Activated CD8-positive, alpha-beta memory T cell treated with anti-CD3 and anti-CD28 coated beads for 1 hour (primary cell): ENCODE data around the gene ZNF814.
"Not testable (repeated sequence)": the region's sequence is repeated elsewhere in the genome, so short reads cannot be mapped to it uniquely, and the experiment has no call there.

Experiments used
- DNase-seq, 2 donors: peaks; one replicate each; pipeline ENCODE4 v3.0.0-alpha.2; 2020; ENCODE audit warnings: low read depth in 1 of 2; ENCODE audit errors: extremely low read depth in 1 of 2

ZNF814 gene

DNA sequence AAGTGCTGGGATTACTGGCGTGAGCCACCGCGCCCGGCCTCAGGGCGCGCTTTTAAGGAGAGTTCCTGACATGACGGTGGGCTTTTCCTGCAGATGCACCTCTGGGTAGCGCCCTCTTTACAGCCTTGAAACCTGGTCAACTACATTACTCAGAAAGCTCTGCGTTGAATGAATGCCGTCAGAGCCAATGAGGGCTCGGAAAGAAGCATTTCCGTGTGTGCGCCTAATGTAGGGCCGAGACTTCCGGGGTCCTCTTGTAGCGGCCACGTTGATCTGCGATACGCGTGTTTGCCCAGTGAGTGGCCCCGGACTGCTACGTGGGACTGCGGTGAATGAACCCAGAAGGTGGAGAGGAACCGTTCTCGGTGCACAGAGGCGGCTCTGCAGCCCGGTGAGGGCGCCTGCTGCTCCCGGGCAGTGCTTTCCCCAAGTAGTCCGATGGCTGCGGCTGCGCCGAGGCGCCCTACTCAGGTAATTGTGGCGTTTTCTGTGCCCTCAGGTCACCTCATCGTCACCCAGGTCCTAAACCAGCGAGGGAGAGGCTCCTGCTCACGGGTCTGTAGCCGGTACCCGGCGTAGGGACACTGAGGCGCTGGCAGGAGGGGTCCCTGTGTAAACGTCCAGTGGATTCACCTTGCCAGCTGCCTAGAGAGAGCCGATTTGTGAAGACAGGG lies 69.2 kb downstream of the ZNF814 start:
- peak; percentile 53 to 58 for DNase-seq

DNA sequence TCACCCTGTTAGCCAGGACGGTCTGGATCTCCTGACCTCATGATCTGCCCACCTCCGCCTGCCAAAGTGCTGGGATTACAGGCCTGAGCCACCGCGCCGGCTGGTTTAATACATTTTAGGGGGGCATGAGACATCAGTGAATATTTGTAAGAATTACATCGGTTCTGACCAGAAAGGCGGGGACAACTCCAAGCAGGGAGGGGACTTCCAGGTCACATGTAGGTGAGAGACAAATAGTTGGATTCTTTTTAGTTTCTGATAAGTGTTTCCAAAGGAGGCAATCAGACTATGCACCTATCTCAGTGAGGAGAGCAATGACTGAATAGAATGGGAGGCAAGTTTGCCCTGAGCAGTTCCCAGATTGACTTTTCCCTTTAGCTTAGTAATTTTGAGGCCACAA lies 70.5 kb downstream of the ZNF814 start:
- no peak for DNase-seq

DNA sequence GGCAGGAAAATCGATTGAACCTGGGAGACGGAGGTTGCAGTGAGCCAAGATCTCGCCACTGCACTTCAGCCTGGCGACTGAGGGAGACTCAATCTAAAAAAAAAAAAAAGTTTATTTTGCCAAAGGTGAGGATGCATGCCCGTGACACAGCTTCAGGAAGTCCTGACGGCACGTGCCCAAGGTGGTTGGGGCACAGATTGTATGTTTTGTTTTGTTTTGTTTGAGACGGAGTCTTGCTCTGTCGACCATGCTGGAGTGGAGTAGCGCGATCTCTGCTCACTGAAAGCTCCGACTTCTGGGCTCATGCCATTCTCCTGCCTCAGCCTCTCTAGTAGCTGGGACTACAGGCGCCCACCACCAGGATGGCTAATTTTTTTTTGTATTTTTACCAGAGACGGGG lies 70.9 kb downstream of the ZNF814 start:
- DNase-seq: no peak

DNA sequence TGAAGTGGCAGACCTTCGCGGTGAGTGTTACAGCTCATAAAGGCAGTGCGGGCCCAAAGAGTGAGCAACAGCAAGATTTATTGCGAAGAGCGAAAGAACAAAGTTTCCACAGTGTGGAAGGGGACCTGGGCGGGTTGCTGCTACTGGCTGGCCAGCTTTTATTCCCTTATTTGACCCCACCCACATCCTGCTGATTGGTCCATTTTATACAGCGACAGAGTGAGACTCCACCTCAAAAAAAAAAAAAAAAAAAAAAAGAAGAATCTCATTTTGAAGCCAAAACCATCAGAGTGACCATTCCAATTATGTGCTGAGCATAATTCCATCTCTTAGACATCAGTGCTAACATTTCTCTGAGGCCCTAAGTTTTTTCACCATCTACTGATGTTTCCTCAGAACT lies 72.2 kb downstream of the ZNF814 start:
- DNase-seq: no peak

DNA sequence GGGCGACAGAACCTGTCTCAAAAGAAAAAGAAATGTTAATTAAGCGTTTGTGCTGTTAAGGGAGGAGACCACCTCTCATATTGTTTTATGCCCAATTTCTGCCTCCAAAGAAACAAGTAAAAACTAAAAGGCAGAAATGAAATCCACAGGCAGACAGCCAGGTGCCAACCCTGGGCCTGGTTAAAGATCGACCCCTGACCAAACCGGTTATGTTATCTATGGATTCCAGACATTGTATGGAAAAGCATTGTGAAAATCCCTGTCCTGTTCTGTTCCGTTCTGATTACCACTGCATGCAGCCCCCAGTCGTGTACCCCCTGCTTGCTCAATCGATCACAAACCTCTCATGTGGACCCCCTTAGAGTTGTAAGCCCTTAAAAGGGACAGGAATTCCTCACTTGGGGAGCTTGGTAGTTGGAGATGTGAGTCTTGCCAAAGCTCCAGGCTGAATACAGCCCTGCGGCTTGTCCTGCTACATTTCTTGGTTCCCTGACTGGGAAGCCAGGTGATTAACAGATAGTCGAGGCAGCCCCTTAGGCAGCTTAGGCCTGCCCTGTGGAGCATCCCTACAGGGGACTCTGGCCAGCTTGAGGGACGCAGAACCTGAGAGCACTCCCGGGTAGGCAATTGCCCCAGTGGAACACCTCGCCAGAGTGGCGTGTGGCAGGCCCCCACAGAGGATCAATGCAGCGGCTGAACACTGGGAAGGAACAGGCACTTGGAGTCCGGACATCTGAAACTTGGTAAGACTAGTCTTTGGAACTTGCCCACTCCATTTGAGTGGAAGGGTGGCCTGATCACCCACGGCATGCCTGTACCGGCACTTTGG lies 73.4 kb downstream of the ZNF814 start:
- no peak for DNase-seq

DNA sequence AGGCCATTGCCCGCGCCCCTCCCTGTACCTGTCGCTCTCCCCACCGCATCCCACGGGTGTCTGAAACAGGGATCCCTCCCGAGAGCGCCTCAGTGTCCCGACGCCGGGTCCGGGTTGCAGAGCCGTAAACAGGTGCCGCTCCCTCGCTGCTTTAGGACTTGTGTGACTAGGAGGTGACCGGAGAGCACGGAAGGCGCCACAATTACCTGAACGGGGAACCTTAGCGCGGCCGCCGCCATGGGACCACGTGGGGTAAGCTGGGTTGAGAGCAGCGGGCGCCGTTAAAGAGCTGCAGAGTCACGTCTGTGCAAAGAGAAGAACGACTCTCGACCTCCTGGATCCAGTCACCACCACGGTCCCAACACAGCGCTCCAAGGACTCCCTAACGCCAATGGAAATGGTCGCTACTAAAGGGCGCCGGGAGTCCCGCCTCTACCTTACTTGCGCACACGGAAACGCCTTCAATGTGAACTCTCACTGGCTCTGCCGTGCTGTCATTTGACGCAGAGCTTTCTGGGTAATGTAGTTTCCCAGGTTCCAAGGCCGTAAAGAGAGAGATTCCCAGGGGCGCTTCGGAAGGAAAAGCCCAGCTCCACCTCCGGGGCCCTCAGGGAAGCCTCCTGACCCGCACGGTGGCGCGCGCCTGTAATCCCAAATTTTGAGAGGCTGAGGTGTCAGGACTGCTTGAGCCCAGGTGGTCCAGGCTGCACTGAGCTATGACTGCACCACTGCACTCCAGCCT lies 74.2 kb downstream of the ZNF814 start, which contains the start of gene ZNF552:
TSS of gene ZNF552 (minus strand) at position 409 of the 742 bp plus-strand sequence. CDS start at position 239, 170 bp downstream.
- peak; percentile 45 to 53 for DNase-seq

DNA sequence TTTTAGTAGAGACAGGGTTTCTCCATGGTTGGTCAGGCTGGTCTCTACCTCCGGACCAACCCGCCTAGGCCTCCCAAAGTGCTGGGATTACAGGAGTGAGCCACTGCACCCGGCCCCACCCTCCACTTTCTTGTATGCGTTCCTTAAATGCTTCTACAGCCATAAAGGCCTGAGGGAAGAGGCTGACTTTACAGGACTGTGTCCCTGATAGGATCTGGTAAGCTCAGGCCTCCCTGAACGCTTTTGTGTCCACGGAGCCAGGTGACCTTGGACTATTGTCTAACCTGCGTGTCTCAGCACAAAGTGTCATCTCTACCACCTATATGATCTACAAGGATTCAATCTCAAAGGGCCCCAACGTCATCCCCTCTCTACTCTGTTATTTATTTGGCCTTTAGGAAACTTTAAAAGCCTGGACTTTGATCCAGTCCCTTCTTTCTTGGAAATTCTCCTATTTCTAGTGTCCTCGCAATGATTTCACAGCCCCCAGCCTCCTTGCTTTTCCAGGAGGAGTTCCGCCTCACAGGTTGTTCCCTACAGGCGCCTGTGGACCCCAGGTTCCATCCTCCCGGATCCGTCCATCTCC lies 74.8 kb downstream of the ZNF814 start:
- DNase-seq: no peak

DNA sequence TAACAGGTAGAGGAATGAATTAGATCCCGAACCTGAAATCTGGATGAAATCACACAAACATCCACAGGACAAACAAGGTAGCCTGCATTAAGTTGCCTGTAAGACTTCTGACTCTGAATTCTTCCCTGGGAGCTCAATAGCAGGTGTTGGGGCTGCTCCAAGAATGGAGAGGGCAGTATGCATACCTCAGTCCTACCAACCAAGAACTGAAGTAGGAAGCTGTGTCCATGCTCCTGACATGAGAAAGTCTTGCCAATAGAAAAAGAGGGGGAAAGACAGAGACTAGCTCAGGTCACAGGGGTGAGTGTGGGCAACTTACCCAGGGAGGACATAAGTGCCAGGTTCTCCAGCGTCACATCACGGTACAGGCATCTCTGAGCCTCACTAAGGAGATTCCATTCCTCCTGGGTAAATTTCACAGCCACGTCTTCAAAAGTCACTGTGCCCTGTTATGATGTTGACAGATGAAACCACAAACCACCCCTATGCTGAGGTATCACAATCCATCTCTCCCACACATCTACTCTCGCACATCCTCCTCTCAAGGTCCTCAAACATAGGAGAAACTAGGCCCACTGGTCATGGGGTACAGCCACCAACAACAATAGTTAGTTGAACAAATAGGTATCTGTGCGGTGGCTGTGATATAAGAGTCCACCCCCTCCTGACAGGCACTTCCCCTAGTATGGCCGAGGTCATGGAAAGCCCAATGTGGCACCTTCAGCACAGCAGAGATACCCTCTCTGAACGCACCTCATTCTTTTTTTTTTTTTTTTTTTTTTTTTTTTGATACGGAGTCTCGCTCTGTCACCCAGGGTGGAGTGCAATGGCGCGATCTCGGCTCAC lies 75.6 kb downstream of the ZNF814 start:
- DNase-seq: not testable (repeated sequence)

DNA sequence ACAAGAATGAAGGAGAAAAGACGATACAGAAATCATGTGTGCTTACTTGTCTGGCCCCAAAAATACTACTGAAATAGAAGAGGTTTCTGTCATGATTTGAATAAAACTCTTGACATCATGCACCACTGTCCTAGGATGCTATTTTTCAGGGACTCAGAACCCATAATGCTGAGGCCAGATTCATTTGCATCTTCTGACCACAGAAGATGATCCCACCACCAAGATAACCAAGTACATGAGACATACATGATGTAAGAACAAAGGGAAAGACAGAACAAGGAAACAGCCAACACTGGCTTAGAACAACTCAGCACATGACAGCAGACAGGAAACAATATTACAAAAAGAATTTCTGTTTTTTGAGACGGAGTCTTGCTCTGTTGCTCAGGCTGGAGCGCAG lies 76.6 kb downstream of the ZNF814 start:
- no peak for DNase-seq

DNA sequence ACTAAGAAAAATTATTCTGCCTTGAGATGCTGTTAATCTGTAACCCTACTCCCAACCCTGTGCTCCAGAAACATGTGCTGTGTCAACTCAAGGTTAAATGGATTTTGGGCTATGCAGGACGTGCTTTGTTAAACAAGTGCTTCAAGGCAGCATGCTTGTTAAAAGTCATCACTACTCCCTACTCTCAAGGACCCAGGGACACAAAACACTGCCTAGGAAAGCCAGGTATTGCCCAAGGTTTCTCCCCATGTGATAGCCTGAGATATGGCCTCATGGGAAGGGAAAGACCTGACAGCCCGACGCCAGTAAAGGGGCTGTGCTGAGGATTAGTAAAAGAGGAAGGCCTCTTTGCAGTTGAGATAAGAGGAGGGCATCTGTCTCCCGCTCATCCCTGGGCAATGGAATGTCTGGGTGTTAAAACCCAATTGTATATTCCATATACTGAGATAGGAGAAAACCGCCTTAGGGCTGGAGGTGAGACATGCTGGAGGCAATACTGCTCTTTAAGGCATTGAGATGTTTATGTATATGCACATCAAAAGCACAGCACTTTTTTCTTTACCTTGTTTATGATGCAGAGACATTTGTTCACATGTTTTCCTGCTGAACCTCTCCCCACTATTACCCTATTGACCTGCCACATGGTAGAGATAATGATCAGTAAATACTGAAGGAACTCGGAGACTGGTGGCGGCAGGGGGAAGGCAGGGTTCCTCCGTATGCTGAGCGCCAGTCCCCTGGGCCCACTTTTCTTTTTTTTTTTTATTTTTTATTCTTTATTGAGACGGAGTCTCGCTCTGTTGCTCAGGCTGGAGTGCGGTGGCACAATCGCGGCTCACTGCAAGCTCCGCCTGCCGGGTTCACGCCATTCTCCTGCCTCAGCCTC lies 78.2 kb downstream of the ZNF814 start:
- DNase-seq: not testable (repeated sequence)

DNA sequence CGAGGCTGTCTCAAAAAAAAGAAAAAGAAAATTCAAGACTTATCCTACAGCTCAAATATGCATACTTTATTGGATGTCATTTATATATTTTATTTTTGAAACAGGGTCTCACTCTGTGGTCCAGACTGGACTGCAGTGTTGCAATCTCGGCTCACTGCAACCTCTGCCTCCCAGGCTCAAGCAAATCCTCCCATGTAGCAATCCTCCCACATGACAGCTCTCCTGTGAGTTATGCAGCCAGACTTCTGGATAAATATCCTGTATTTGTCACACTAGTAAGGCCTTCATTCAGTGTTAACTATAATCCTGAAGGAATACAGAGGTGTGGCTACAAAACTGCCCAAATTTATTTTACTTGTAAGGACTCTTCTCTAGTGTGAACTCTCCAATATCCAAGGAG lies 81.3 kb downstream of the ZNF814 start:
- DNase-seq: no peak

DNA sequence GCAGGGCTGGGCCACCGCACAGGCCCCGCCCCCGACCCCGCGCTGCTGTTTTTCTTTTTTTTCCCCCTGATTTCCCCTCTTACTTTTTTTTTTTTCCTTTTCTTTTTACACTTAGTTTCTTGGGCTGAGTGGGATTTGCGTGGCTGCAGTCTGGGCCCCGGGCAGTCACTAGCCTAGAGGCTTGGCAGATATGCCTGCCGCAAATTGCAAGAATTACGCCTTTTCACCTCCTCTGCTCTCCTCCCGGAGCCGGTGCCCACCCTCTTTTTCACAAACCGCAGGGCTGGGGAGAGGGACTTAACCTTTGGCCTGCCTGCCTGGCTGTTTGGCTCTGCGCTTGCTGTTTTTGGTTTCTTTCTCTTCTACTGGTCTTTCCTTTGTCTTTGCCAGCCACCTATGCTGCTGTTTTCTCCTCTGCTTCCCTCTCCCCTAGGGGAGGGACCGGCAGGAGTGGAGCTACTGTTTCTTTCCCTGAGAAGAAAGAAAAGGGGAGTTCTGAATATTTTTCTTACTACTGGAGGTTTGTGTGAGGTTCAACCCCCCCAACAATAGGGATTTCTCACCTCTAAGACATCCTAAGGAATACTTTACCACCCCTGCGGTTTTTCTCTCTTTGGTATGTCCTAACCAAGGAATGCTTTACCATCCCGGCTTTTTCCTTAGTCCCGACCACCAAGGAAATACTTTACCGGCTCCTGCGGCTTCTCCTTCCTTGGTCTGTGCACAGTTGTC lies 85.1 kb downstream of the ZNF814 start:
- no peak for DNase-seq

DNA sequence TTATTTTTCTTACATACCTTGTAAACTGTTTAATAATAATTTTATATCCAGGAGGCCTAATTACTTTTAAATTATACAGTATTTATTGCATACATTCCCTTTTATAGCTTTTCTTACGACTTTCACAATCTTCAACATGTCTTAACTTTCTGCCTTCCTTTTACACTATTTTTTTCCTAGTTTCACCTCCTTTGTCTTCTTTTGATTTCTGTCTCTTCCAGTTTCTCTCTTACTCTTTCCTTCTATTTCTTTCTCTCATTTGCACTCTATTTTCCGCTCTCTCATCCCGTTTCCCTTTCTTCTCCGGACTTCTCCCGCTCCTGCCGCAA lies 85.6 kb downstream of the ZNF814 start:
- no peak for DNase-seq

DNA sequence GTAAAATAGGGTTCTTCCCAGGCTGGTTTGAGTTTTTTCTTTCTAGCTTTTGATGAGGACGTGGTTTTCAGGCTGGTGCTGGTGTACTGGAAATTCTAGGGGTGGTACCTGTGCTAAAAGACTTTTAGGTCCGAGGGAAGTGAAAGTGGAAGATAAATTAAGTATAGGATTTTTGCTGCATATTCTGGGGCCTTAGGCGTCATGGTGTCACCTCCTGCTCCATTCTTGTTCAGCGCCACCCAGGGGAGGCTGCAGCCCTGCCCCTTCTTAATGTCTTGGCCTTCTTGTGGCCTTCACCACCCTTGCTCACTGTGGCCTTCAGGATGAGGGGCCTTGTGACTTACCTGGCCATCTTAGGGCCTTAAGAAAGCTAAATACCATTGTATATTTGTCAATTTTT lies 86.6 kb downstream of the ZNF814 start:
- DNase-seq: no peak

DNA sequence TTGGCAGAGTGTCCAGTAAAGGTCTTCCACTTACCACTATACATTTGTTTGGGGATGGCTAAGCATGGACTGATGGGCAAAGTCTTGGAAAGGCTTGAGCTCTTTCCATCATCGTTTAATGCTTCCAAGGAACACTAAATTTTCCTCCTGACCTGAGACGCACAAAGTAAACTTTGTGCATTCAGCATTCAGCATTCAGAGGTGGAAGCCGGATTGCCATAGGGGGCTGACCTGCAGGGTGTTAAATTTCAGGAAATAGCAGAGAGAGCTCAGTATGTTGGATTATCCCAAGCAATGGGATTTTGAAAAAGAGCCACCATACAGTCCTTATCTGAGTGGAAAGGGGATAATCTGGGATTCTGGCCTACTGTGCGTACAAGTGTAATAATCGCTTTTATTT lies 88.1 kb downstream of the ZNF814 start:
- DNase-seq: no peak
